NCI-H345 (cell line): ENCODE data around the gene UQCRQ.

ENCODE experiments used
- DNase-seq: peaks from one replicate; lab custom pipeline; 2025; lab: John Stamatoyannopoulos, UW

UQCRQ gene

DNA sequence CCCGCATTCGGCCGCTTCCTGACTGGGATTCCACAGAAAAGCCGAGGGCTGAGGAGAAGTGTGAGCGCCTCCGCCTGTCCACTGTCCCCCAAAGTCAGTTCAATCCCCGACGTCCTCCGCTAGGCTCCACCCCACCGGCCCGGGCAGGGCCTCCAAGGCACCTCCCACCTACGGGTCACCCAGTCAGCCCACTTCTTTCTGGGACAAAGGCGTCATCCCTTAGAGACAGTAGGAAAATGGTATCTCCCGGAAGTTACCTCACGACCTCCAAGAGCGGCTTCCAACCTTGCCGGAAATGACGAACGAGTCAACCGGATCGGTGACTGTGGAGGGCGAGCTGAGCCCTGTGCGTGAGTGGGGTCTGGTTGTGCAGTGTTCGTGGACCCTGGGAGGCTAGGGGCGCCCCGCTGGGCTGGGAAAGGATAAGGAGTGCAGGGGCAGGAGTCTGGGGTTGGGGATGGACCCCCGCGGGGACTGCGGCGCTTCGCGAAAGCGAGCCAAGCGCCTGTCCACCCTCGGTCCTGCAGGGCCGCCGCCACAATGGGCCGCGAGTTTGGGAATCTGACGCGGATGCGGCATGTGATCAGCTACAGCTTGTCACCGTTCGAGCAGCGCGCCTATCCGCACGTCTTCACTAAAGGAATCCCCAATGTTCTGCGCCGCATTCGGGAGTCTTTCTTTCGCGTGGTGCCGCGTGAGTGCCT lies at the start of gene UQCRQ, which contains the start of gene GDF9:
UQCRQ (plus strand) TSS at position 301 of the 704 bp plus-strand sequence; CDS start at position 541, 240 bp downstream.
GDF9 (minus strand) TSS at position 128 of the 704 bp plus-strand sequence. CDS start 1,936 bp downstream, outside the sequence.
- DNase-seq: peak; percentile 98

DNA sequence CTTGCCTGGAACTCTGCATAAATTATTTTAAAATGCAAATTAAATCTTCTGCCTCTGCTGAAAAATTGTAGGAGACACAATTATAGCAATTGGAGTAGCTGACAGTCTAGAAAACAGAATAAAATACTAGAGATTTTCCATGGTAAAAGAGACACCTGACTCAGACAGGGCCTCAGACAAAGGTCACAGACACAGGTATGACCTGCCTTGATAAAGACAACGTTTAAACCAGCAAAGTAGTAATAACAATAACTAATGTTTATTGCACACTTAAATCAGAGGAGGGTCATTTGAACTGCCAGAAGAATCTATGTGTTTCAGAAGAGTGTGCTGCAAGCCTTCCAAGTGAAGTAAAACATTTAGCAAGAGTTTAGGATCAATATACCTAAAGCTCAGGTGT lies 49.4 kb upstream of the UQCRQ start:
- DNase-seq: no peak

DNA sequence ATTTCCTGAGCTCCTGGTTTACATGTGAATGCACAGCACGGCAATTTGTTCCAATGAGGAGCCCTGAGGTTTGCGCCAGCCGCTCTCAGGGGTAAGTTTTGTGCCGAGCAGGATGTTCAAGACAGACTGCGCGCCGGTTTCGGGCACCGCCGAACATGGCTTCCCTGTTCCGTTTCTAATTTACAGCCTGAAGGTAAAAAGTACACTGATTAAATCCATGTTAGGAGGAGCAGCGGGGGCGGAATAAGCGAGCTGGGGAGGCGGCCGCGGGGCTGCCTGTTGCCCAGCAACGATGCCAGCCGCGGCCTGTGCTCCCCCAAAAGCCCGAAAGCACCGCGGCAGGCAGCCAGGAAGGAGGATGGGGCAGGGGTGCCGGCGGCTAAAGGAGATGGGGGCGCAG lies 47.0 kb upstream of the UQCRQ start:
- DNase-seq: no peak

DNA sequence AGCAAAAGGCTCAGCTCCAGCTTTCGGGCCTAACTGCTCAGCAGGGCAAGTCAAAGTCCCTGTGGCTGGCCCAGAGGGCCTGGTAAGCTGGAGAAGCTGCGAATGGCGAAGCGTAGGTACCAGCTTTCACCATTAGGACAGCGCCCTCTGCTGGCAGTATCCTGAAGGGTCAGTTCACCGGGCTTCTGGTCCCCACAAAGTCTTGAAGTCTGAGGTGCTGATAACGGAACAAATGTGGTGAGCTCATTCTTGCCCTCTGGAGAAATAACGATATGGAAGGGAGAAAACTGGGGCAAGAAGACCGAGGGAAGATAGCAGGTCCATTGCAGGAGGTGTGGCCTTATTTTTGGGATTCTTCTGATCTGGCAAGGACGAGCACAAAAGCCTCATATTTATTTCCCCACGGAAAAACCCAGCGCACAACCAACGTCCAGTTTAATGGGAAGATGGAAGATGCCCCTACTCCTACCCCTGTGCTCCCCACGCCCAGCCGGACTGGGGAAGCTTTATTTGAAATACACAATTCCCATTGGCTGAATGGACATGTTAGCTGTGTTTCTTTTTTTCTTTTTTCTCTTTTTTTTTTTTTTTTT lies 46.2 kb upstream of the UQCRQ start:
- DNase-seq: peak; percentile 81

DNA sequence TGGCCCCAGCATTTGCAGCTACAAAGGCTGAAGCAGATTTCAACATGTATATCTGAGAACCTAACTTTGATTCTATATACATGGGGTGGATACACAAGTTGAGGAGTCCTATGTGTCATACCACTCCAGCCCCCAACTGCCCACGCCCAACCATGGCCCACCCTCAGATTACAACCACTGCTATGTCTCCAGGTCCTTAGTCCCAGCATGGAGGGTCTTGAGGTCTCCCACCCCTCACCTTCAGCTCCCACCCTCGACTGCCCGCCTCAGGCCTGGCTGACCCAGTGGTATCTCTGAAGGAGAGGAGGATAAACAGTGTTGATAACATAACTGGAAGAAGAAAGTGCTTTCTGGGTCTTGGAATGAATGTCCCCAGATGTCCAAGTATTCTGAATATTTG lies 45.1 kb upstream of the UQCRQ start:
- no peak for DNase-seq

DNA sequence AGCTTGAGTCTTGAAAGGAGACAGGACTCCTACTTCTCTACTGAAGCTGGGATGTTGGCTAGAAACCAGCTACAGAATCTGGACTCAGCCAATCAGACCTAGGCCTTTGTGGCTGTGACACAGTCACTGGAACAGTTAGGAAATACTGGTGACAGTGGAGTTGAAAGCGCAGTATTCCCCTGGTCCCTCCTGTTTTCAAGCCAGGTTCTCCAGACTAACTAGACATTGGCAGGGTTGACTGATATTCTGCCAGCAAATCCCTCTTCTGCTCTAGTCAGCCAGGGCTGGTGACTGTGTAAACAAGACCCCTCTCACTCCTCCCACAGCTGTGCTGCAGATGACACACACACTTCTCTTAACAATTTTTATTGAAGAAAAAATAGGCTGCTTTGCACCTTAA lies 44.7 kb upstream of the UQCRQ start:
- no peak for DNase-seq

DNA sequence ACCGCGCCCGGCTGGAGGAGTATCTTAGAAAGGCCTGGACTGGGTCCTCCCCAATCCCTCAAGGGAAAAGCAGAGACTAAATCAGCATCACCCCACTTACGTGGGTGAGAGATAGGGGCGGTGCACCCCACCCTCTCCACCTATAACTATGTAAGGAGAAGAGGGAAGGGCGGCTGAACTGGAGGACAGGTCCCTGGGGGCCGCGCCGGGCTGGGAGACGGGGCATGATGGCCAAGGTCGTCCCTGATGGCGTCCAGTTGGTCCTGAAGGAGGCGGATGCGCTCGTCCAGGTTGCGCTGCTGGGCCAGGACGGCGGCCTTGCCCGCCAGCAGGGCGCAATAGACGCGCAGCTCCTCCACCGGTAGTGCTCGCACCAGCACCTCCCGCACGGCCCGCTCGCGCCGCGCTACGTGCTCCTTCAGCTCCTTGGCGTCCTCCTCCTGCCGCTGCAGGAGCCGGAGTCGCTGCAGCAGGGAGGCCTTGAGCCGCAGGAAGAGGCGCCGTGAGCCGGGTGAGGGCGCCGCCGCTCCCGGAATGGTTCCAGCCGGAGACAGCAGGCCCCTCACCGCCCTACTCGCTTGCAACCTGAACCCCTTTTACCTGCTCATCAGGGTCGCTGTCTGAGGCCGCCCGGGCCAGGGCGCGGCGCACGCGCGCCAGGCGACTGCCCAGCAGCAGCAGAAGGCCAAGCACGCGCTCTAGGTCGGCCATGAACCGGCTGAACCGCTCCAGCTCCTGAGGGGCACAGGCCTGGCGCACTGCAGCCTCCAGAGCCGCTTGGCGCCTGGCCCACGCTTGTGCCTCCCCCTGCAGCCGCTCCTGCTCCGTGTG lies 43.6 kb upstream of the UQCRQ start:
- DNase-seq: no peak

DNA sequence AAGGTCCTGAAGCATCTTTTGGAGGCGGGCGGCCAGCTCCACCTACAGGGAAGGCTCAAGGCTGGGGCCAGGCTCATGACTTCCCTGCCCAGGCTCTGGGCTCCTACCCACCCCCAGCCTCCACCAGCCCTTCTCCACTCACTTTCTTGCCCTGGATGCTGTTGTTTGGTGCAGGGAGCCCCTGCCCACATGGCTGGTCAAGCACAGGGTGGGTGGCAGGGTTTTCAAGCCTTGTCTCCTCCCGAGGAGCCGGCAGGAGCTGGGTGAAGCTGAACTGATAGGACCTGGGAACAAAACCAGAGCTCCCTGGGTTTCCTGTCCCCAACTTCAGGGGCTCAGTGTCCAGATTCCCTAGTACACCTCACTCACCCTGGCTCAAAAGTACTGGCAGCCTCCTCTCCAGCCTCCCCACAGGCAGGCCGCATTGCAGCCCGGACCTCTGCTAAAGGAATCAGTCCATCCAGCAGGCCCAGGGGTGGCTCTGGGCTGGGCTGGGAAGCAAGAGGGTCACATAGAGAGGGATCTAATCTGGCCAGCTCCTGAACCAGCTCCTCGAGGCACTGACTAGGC lies 42.9 kb upstream of the UQCRQ start:
- DNase-seq: no peak

DNA sequence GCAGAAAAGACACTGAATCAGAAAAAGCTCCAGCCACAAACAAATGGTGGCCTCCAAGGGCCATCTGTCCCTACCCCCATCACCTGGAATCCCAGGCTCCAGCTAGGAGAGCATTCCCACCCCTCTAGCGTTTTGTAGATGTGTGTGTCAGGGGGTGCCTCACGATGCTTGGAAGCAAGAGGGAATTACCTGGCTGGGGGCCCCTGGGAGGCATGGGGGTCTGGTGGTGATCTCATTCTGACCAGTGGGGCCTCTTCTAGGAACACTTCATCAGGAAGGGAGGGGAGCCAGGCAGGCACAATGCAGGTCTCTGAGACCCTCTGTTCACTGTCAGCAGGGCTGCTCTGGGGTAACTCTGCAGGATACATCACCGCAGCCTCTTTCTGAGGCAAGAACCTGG lies 42.0 kb upstream of the UQCRQ start:
- DNase-seq: no peak

DNA sequence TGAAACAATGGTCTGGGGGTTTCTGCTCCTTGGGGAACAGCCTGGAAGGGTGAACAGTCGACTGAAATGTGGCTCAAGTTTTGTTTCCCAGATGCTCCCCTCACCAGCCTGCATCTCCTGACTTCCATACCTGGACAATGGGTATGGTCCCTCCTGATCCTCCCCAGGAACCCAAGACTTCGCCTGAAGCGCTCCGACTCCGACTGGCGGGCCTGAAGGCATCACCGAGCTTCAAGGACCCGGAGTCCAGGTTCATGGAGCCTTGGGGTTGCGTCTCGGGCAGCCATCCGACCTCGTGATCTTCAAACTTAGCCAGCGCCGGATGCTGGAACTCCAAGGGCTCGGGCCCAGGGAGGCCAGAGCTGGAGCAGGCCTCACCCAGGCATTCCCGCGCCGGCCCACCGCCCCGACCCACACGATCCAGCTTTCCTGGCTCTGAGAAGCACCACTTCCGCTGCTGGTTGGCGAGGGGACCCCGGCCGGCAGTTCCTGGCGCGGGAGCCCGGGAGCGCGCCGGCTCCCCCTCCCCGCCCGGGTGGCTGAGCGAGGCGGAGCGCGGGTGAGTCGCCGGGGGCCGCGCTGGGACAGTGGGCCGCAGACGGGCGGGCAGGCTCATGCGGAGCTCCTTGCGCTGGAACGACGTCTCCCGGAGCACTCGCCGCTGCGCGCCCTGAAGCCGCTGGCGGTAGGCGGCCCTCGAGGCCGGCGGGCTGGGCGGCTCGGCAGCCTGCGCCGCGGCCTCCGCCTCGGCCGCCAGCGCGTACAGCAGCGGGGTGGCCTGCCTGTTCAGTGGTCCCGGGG lies 41.2 kb upstream of the UQCRQ start:
- DNase-seq: no peak

DNA sequence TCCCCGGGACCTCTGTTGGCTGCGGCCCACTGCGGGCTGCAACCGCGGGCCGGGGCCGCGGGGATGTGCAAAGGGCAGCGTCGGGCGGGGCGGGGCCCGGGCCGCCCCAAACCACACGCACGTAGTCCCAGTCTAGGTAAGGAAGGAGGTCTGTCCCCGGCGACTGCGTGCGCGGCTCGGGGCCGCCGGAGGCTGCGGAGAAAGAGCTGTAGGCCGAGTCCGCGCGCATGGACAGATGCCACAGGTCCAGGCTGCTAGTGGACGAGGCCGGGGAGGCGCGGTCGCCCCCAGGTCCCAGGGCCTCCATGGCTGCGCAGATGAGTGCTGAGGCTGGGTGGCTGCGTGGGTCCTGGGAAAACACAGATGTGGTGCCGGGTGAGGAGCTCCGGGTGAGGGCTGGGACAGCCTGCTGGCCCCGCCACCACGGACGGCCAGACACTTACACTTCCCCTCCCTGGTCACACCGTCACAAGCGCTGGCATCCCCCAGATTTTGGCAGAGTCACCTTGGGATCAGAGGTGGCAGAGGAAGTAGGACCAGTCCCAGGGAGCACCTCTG lies 40.5 kb upstream of the UQCRQ start:
- no peak for DNase-seq

DNA sequence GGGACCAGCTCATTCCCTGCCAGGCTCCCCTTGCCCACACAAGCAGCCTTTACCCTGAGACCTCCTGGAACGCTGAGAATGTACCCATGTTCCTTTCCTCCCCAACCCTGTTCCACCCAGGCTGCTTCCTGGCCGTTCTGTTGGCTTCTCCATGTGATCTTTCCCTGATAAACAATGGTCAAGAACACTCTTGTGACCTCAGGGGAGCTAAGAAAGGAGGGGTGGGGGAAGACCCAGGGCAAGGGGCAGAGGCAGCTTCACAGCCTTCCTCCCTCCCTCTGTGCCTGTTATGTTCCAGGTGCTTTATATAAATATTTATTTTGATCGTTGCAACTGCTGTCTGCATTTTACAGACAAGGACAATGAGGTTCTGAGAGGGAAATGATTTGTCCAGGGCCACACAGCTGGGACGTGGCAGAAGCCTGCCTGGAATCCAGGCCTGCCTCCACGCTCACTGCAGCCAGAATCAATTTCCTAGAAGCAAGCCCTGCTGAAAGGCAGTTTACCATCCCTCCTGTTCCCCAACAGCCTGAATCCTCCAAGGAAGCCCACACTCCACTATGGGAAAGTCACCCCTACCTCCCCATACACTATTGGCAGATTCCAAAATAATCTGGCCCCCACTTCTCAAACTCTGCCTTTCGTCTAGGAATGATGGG lies 39.9 kb upstream of the UQCRQ start:
- no peak for DNase-seq

DNA sequence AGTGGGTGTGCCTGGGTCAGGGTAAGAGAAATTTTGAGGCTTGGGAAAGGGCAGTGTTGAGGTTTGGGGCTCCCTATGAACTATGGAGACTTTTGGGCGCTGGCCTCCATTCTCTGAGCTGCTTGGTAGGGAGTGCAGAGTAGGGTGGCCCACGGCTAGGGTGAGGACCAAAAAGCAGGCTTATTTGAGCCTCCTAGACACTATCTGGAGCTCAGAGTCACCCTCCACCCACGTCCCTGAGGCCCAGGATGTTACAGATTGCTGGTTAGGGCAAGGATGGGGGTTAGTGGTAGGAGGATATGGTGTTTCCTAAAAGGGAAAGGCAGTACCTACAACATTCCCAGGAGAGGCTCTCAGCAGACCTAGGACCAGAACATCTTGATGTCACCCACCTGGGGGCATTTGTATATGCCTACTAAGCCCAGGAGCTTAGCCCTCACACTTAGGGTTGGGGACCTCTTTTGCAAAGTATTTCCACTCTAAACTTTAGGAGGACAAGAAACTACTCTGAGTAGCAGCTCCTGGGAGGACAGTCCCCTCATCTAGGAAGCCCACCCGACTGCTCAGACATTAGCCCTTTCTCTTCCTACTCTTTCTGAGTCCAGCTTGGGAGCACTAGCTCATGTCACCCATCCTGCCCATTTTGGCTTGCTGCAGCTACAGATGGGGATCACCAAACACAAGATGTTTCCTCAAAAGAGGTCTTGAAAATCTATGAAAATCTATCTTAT lies 38.3 kb upstream of the UQCRQ start:
- DNase-seq: no peak

DNA sequence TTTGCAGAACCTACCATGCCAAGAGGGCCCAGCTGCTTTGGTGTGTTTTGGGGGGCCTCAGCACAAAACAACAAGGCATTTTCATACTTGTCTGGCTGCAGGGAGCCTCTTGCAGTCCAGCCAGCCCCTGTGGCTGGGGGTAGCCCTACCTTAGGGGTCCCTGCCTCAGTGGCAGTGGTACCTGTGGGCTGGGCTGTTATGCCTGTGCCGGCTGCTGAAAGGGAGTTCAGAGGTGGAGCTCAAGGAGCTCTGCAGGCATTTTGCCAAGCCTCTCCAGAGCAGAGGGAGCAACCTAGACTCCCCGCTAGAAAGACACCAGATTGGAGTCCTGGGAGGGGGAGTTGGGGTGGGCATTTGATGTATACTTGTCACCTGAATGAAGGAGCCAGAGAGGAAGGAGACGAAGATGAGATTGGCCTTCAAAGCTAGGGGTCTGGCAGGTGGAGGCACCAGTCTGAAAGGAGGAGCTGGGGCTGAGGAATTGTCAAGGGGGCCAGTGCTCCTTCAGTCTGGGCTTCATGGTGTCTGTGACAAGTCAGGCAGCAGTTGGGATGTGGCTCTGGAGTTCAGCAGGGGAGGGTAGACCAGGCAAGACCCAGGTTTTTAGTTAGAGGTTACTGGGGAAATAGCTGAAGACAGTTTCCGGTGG lies 37.5 kb upstream of the UQCRQ start:
- DNase-seq: no peak

DNA sequence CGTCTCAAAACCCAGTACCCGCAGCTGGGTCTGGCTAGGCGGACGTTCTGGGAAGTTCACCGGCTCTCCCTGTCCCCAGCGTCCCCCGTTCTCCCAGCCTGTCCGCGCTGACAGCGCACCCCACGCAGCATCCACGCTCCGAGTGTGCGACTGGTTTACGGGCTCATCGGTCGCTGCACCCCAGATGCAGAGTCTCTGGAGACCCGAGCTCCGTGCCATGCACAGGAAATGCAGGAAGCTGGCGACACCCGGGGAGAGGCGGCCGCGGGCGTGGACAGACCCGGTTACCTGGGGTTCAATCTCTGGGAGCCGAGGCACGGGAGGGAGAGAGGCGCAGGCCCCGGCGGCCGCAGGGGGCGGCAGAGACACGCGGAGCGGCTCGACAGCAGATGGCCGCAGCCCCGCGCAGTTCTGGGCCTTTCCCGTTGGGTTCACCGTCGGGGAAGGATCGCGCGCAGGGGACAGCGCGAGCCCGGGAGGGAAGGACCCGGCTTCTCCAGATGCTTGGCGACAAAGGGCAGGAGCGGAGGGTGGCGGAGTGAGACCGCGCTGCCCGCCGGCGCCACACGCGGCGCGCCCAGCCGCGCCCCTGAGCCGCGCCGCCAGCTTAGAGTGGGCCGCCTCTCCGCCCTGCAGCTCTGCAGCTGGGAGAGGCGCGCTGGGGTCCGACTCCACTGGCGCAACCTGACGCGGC lies 36.6 kb upstream of the UQCRQ start:
- DNase-seq: peak; percentile 67

DNA sequence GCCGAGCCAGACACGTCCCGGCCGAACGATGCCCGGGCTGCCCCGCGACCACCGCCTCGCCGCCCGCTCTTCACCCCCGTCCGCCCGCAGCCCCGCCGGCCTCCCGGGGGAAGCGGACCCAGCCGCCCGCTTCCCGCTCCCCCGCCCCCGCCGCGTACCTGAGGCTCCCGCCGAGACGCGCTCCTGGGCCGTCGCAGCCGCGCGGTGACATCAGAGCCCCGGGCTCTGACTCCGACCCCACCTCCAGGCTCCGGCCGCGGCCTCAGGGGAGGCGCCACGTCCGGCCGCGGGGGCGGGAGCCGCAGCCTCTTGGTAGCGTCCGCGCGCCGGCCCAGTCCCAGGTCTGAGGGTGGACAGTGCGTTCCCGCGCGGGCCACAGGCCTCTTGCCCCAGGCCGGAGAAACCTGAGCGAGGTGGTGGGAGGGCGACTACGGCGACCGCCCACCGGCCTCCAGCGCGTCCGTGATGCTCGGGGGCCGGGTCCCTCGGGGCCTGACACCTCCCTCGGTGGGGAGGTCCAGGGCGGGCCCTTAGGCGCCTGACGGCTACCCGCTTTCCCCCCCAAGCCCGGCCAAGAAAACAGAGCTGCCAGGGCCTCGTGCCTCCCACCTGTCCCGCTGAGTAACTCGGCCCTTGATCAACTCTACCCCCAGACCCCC lies 35.9 kb upstream of the UQCRQ start, which contains the start of gene SHROOM1:
SHROOM1 (minus strand) TSS at position 212 of the 659 bp plus-strand sequence. CDS start 4,507 bp downstream, outside the sequence.
- peak; percentile 34 for DNase-seq

DNA sequence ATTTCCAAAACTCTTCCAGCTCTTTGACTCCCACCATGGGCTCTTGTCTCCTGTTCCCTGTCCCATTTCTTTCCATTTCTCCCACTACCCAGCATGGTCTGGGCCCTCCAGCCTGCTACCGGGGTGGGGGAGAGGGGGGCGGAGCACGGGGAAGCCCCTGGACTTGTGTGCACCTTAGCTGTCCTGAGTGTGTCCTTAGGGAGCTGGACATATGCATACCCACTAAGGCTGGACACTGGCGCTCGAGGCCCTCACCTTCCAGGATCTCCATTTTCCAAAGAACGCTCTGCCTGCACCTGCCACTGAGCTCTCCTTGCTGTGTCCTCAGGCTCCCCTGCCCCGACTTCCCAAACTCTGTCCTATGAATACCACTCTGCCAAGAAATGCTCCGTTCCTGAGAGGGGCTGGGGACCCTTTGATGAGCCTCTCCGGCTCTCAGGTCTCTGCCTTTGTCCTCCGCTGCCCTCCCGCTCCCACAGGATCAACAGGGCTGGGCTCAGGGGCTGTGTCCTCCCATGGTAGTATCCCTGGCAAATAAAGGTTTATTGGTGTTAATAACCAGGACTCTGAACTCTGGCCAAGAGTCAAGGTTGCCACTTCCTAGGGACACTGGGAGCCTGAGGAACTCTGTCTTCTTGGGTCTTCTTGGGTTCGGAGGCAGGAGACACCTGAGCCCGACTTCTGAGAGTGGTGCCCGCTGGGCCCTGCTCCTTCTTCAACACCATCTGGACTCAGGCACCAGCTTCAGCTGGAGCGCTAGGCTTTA lies 35.2 kb upstream of the UQCRQ start:
- no peak for DNase-seq

DNA sequence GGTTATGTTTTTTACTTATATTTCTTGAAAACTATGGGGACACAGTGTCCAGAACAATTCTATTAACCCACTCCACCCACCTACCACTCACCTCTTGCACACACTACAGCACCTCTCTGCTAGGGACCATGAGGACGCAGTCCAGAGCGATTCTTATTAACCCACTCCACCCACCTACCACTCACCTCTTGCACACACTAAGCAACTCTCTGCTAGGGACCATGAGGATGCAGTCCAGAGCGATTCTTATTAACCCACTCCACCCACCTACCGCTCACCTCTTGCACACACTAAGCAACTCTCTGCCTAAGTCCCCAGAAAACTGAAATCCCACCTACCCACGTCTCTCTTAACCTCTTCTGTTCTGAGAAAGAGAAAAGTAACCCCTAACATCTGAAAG lies 33.8 kb upstream of the UQCRQ start:
- DNase-seq: no peak
